Measurements from ENCODE around the gene SMCO4.

The SMCO4 gene

DNA sequence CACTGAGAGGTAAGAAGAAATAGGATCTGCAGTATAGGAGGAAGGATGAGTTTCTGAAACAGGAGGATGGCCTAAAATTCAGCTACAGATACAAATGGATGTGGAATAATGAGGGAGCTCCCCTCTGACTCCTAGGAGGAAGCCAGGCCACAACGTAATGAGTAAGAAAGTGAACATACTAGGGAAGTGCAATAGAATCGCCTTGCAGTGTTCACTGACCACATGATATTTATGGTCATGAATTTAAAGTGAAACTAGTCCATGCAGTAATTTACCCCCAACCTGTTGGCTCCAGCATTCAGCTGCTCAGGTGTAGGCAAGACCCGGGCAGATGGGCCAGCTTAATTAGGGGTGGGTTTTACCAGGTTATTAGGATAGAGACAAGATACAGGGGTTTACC is 110.9 kb downstream of the SMCO4 start:
- H3K4me3 ChIP-seq (ENCODE audit: low read depth, low read length): no peak overlapping the region
- POLR2A ChIA-PET: no interaction called here
- DNase-seq (ENCODE audit: low read depth, low spot score): no peak
- CTCF ChIA-PET: no interaction called here
- TF ChIP-seq, protein P1, sequence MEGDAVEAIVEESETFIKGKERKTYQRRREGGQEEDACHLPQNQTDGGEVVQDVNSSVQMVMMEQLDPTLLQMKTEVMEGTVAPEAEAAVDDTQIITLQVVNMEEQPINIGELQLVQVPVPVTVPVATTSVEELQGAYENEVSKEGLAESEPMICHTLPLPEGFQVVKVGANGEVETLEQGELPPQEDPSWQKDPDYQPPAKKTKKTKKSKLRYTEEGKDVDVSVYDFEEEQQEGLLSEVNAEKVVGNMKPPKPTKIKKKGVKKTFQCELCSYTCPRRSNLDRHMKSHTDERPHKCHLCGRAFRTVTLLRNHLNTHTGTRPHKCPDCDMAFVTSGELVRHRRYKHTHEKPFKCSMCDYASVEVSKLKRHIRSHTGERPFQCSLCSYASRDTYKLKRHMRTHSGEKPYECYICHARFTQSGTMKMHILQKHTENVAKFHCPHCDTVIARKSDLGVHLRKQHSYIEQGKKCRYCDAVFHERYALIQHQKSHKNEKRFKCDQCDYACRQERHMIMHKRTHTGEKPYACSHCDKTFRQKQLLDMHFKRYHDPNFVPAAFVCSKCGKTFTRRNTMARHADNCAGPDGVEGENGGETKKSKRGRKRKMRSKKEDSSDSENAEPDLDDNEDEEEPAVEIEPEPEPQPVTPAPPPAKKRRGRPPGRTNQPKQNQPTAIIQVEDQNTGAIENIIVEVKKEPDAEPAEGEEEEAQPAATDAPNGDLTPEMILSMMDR (IDR thresholded peaks at IDR 0.05; ENCODE audit: insufficient read depth, low read length, missing control alignments): no peak

All from AG04449 (cell line).